ENCODE measurements around the gene KRTAP10-12. TPM values are rescaled to one million over a fixed set of nuclear protein-coding genes. Genes with fewer than 3 reads are reported as not detected.

KRTAP10-12 gene
- total RNA-seq, 2 experiments from 2014 or later, result not detected

DNA sequence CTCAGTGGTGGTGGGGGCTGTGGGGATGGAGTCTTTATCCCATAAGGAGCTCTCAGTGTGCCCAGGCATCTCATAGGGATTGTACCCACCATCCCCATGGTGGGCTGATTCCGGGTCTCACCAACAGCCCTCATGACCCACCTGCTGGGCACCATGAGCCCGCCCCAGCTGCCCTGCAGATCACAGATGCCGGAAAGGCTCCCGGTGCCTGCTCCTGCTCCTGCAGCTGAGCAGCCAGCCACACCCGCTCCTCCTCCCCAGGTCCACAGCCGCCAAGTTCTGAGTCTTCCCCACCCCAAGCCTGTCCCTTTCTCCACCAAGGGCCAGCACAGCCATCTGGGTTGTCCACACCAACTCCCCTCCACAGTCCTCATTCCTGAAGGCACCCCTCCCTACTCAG lies 29.9 kb downstream of the KRTAP10-12 start:
- Mint-ChIP-seq H3K27me3 (ENCODE audit: low read depth) (peaks cover 24% of the 10 kb centered on the region), H3K9me3 (no peaks in the 10 kb centered on the region), H3K27ac (no peak overlapping the region), H3K4me3 (no peak overlapping the region), H3K4me1 (ENCODE audit: low read depth) (peaks cover 9% of the 10 kb centered on the region), H3K36me3 (ENCODE audit: low read depth) (no peaks in the 10 kb centered on the region)
- intact Hi-C loops (cut with micrococcal nuclease), result no loop called here
- no peak for DNase-seq
- CTCF ChIA-PET, result interaction anchor here (0.6 to 0.8 kb wide), 2 partner anchors 23 to 139 kb away, joined by 3 to 6 read pairs; no protein-coding TSS in a partner anchor

- peaks cover 9% of the 10 kb centered on the region for H3K4me1 Mint-ChIP-seq (ENCODE audit: low read depth)
- no peak overlapping the region for H3K4me3 Mint-ChIP-seq
- H3K9me3 Mint-ChIP-seq, result no peaks in the 10 kb centered on the region
- no peak overlapping the region for H3K27ac Mint-ChIP-seq
- DNase-seq, result no peak
- H3K27me3 Mint-ChIP-seq (ENCODE audit: low read depth), result peaks cover 24% of the 10 kb centered on the region
- intact Hi-C loops (cut with micrococcal nuclease), result no loop called here
- no peaks in the 10 kb centered on the region for H3K36me3 Mint-ChIP-seq (ENCODE audit: low read depth)
- CTCF ChIA-PET, result no interaction called here
Observed at GRCh38 chr21:44727321-44727720, 30.3 kb downstream of the KRTAP10-12 start.

- no peak for DNase-seq
- no peak overlapping the region for H3K4me3 Mint-ChIP-seq
- H3K27me3 Mint-ChIP-seq (ENCODE audit: low read depth), result peaks cover 19% of the 10 kb centered on the region
- peaks cover 9% of the 10 kb centered on the region for H3K4me1 Mint-ChIP-seq (ENCODE audit: low read depth)
- H3K9me3 Mint-ChIP-seq, result no peaks in the 10 kb centered on the region
- H3K36me3 Mint-ChIP-seq (ENCODE audit: low read depth), result no peaks in the 10 kb centered on the region
- no peak overlapping the region for H3K27ac Mint-ChIP-seq
- CTCF ChIA-PET, result no interaction called here
- intact Hi-C loops (cut with micrococcal nuclease), result no loop called here
Observed at GRCh38 chr21:44727757-44728156, 30.8 kb downstream of the KRTAP10-12 start.

- CTCF ChIA-PET, result interaction anchor here (0.9 kb wide), 1 partner anchor 218 kb away, joined by 3 read pairs; no protein-coding TSS in a partner anchor
- intact Hi-C loops (cut with micrococcal nuclease), result no loop called here
- no peaks in the 10 kb centered on the region for H3K9me3 Mint-ChIP-seq
- H3K36me3 Mint-ChIP-seq (ENCODE audit: low read depth), result no peaks in the 10 kb centered on the region
- DNase-seq, result no peak
- H3K27ac Mint-ChIP-seq, result no peak overlapping the region
- peaks cover 13% of the 10 kb centered on the region for H3K27me3 Mint-ChIP-seq (ENCODE audit: low read depth)
- no peak overlapping the region for H3K4me3 Mint-ChIP-seq
- peaks cover 3% of the 10 kb centered on the region for H3K4me1 Mint-ChIP-seq (ENCODE audit: low read depth)
Observed at GRCh38 chr21:44728716-44729115, 31.7 kb downstream of the KRTAP10-12 start.

DNA sequence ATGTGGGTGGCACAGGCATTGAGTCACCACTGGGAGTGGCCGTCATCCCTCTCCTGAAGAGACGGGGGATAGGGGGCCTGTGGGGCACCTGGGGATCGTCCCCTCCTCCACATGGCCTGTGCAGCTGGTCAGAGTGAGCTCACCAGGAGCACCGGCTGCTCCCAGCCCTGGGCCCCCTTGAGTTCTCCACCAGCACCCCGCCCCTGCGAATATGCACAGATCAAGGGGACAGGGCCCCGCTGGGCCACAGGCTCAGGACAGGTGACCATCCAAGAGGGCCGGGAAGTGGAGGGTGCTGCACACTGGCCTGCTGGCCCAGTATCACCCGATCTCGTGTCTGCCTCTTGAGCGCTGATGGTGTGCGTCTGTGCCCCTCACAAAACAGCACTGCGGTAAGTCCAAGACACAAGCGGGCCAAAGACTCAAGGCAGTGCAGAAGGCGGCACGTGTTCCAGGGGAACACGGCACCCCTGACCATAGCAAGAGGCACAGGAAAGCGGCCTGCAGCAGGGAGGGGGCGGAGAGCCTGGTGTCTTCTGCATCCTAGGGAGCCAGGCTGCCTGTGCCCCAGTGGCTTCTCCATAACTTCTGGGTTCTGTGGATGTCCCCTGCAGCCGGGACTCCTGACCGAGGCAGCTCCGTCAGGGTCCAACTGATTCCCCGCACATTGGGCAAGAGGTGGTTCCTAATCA lies 32.5 kb downstream of the KRTAP10-12 start:
- H3K4me3 Mint-ChIP-seq, result no peak overlapping the region
- no peaks in the 10 kb centered on the region for H3K9me3 Mint-ChIP-seq
- DNase-seq, result no peak
- no peaks in the 10 kb centered on the region for H3K4me1 Mint-ChIP-seq (ENCODE audit: low read depth)
- no peak overlapping the region for H3K27ac Mint-ChIP-seq
- no peaks in the 10 kb centered on the region for H3K36me3 Mint-ChIP-seq (ENCODE audit: low read depth)
- intact Hi-C loops (cut with micrococcal nuclease), result no loop called here
- CTCF ChIA-PET, result interaction anchor here (0.9 to 1.5 kb wide), 2 partner anchors 13 to 219 kb away, joined by 3 read pairs; no protein-coding TSS in a partner anchor
- H3K27me3 Mint-ChIP-seq (ENCODE audit: low read depth), result peaks cover 10% of the 10 kb centered on the region

DNA sequence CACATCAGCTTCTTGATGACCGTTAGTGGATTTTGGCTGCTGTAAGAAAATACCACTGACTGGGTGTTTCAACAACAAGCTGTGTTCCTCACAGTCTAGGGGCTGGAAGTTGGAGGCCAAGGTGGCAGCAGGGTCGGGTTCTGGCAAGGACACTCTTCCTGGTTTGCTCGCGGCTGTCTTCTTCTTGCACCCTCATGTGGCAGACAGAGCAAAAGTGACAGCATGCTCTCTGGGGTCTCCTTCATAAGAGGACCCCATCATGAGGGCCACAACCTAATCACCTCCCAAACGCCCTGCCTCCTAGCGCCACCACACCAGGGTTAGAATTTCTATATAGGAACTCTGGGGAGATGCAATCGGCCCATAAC lies 33.0 kb downstream of the KRTAP10-12 start:
- no peak overlapping the region for H3K27ac Mint-ChIP-seq
- DNase-seq, result no peak
- H3K36me3 Mint-ChIP-seq (ENCODE audit: low read depth), result no peaks in the 10 kb centered on the region
- H3K27me3 Mint-ChIP-seq (ENCODE audit: low read depth), result peaks cover 10% of the 10 kb centered on the region
- CTCF ChIA-PET, result interaction anchor here (1.5 kb wide), 1 partner anchor 12 kb away, joined by 3 read pairs; no protein-coding TSS in a partner anchor
- H3K4me3 Mint-ChIP-seq, result no peak overlapping the region
- intact Hi-C loops (cut with micrococcal nuclease), result no loop called here
- no peaks in the 10 kb centered on the region for H3K9me3 Mint-ChIP-seq
- H3K4me1 Mint-ChIP-seq (ENCODE audit: low read depth), result no peaks in the 10 kb centered on the region

DNA sequence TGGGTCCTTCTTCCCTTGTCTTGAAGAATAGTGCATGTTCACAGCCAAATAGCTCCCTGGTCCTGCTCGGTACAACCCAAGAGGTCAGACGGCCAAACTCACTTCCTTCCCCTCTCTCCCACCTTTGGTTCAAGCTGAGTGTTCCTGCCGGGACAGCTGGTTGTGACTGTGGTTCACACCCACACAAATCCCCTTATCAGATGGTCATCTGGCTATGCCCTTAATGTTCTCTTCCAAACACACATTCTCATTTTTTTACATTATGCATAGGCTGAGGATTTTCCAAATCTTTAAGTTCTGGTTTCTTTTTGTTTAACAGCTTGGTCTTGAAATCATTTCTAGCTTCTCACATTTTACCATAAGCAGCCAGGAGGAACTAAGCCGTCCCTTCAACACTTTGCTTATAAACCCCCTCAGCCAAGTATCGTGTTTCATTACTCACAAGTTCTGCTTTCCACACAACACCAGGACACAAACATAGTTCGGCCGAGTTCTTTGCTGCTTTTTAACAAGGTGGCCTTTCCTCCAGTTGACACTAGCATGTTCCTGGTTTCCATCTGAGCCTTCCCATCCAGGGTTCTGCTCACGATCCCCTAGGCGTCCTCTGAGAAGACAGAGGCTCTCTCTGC lies 34.1 kb downstream of the KRTAP10-12 start:
- intact Hi-C loops (cut with micrococcal nuclease), result no loop called here
- no peaks in the 10 kb centered on the region for H3K4me1 Mint-ChIP-seq (ENCODE audit: low read depth)
- no peak for DNase-seq
- no peak overlapping the region for H3K27ac Mint-ChIP-seq
- H3K4me3 Mint-ChIP-seq, result no peak overlapping the region
- peaks cover 5% of the 10 kb centered on the region for H3K27me3 Mint-ChIP-seq (ENCODE audit: low read depth)
- CTCF ChIA-PET, result interaction anchor here (1.5 kb wide), 1 partner anchor 11 kb away, joined by 3 read pairs; no protein-coding TSS in a partner anchor
- no peaks in the 10 kb centered on the region for H3K9me3 Mint-ChIP-seq
- no peaks in the 10 kb centered on the region for H3K36me3 Mint-ChIP-seq (ENCODE audit: low read depth)

GRCh38 chr21:44732263-44732662 lies 35.3 kb downstream of the KRTAP10-12 start:
- H3K27me3 Mint-ChIP-seq (ENCODE audit: low read depth), result no peaks in the 10 kb centered on the region
- H3K4me3 Mint-ChIP-seq, result no peak overlapping the region
- no peaks in the 10 kb centered on the region for H3K4me1 Mint-ChIP-seq (ENCODE audit: low read depth)
- DNase-seq, result no peak
- CTCF ChIA-PET, result no interaction called here
- no peaks in the 10 kb centered on the region for H3K9me3 Mint-ChIP-seq
- no peak overlapping the region for H3K27ac Mint-ChIP-seq
- H3K36me3 Mint-ChIP-seq (ENCODE audit: low read depth), result no peaks in the 10 kb centered on the region
- intact Hi-C loops (cut with micrococcal nuclease), result no loop called here

- Mint-ChIP-seq H3K27me3 (ENCODE audit: low read depth) (no peaks in the 10 kb centered on the region), H3K4me1 (ENCODE audit: low read depth) (no peaks in the 10 kb centered on the region), H3K4me3 (no peak overlapping the region), H3K36me3 (ENCODE audit: low read depth) (no peaks in the 10 kb centered on the region), H3K27ac (no peak overlapping the region), H3K9me3 (no peaks in the 10 kb centered on the region)
- DNase-seq, result no peak
- CTCF ChIA-PET, result interaction anchor here (1.0 kb wide), 1 partner anchor 10 kb away, joined by 3 read pairs; no protein-coding TSS in a partner anchor
- intact Hi-C loops (cut with micrococcal nuclease), result no loop called here
Observed at GRCh38 chr21:44732956-44733355, 36.0 kb downstream of the KRTAP10-12 start.

GRCh38 chr21:44734026-44734745 lies 37.2 kb downstream of the KRTAP10-12 start:
- Mint-ChIP-seq H3K4me1 (ENCODE audit: low read depth) (no peaks in the 10 kb centered on the region), H3K36me3 (ENCODE audit: low read depth) (no peaks in the 10 kb centered on the region), H3K9me3 (no peaks in the 10 kb centered on the region), H3K27me3 (ENCODE audit: low read depth) (no peaks in the 10 kb centered on the region), H3K4me3 (no peak overlapping the region), H3K27ac (no peak overlapping the region)
- CTCF ChIA-PET, result interaction anchor here (1.0 kb wide), 1 partner anchor 8 kb away, joined by 3 read pairs; no protein-coding TSS in a partner anchor
- no peak for DNase-seq
- intact Hi-C loops (cut with micrococcal nuclease), result no loop called here

GRCh38 chr21:44734841-44735240 lies 37.9 kb downstream of the KRTAP10-12 start:
- no peaks in the 10 kb centered on the region for H3K9me3 Mint-ChIP-seq
- H3K4me3 Mint-ChIP-seq, result no peak overlapping the region
- intact Hi-C loops (cut with micrococcal nuclease), result no loop called here
- H3K27ac Mint-ChIP-seq, result no peak overlapping the region
- CTCF ChIA-PET, result no interaction called here
- no peaks in the 10 kb centered on the region for H3K36me3 Mint-ChIP-seq (ENCODE audit: low read depth)
- H3K27me3 Mint-ChIP-seq (ENCODE audit: low read depth), result no peaks in the 10 kb centered on the region
- DNase-seq, result no peak
- no peaks in the 10 kb centered on the region for H3K4me1 Mint-ChIP-seq (ENCODE audit: low read depth)

DNA sequence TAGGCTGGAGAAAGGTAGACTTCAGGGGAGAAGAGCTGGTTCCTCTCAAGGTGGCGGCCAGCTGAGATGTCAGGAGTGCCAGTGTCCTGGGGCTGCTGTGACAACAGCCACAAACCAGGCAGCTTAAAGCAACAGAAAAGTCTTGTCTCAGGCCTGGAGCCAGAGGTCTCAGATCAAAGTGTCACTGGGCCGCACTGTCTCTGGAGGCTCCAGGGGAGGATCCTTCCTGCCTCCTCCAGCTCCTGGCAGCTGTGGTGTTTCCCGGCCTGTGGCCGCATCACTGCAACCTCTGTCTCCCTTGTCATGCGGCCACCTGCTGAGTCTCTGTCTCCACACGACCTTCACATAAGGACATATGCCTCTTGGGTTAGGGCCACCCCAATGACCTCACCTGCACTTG lies 38.8 kb downstream of the KRTAP10-12 start:
- Mint-ChIP-seq H3K9me3 (no peaks in the 10 kb centered on the region), H3K4me1 (ENCODE audit: low read depth) (no peaks in the 10 kb centered on the region), H3K27me3 (ENCODE audit: low read depth) (no peaks in the 10 kb centered on the region), H3K27ac (no peak overlapping the region), H3K36me3 (ENCODE audit: low read depth) (no peaks in the 10 kb centered on the region), H3K4me3 (no peak overlapping the region)
- CTCF ChIA-PET, result no interaction called here
- intact Hi-C loops (cut with micrococcal nuclease), result no loop called here
- no peak for DNase-seq
